ENCODE data around the gene F11R.
A peak's percentile ranks its signal among the peaks of the same experiment; 100 is the strongest.
"Not testable (repeated sequence)": the region's sequence is repeated elsewhere in the genome, so short reads cannot be mapped to it uniquely, and the experiment has no call there.

The F11R gene

DNA sequence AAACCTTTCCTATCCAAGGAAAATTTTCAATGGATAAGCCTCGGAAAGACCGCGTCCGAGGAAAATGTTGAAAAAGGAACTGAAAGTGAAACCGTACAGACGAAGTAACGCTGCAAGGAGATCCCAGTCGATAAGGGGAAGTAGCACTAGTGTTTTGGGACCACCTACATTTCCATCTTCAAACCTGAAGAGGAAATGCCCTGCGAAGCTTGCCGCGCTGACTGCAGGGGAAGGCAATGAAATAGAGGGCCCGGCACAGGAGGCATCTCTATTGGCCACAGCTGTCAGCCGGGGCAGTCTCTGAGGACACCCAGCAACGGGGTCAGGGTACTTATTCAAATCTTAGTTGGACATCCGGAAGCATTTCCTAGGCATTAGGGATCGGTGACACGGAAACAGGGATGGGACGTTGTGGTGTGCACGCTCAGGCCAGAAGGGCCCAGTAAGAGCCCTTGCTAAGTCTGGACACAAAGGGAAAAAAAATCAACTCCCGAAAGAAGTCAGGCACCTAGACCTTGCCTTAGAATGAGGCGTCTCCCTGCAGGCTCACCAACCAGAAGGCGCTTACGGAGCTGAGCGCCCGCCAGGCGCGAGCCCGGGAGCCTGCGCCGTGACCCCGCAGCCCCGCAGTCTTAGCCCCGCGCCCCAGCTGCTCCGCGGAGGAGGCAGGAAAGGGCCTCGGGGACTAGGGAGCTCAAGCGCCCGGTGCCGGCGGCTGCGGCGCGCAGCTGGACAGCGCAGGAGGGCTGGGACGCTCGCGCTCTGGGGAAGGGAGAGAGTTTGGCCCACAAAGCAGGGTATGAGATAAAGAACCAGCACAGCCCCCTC lies 24.2 kb upstream of the F11R start:
- peak in 1 of 4 experiments; percentile 24 for DNase-seq (ENCODE audit: low read depth in 4 of 4, low spot score in 1 of 4)

DNA sequence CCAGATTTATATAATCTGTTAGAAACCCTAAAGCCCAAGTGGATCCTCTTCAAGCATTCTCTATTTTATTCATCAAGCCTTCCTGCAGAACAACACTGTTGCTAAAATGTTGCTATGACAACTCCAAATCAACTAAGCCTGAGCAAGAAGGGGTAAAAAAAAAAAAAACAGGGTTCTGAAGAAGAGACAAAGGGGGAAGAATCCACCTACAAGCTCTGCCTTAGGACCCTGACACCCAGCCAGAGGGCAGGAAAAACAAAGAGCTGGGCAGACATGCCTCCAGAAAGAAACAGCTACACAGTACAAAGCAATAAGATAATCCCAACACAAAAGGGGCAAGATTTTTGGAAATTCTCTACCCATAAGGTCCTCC lies 23.6 kb upstream of the F11R start:
- no peak for DNase-seq (ENCODE audit: low read depth in 4 of 4, low spot score in 1 of 4)

DNA sequence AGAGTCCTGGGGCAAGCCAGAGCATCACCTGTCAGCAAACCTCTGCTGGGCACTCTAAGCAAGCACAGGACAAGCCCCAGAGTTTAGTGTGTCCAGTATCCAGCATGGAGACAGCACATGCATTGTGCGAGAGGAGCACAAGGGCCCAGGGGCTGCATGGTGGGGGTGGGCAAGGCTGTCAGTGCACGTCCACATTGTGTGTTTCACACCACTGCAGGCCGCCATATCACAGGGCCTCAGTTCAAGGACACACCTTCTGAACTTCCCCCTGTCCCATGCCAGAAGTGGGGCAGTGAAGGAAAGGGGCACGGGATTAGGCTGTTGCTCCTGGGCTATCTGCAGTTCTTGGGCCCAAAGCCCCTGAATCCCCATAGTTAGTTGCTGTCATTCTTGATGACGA lies 18.6 kb upstream of the F11R start:
- DNase-seq (ENCODE audit: low read depth in 4 of 4, low spot score in 1 of 4), result no peak

DNA sequence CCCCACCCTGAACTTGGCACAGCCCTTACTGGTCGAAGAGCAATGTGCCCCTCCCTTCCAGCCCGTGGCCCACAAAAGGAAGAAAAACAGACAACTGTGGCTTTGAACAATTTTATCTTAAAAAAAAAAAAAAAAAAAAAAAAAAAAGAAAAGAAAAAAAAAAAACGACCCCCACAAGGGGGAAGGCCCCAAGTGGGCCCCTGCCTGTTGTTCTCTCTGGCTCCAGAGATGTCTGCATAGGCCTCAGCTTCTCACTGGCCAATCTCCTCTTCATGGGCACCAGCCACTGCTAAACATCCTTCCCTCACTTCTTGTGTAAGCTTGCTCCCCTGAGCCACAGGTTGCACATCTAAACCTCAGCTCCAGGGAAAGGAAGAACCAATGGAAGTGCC lies 18.2 kb upstream of the F11R start:
- no peak for DNase-seq (ENCODE audit: low read depth in 4 of 4, low spot score in 1 of 4)

DNA sequence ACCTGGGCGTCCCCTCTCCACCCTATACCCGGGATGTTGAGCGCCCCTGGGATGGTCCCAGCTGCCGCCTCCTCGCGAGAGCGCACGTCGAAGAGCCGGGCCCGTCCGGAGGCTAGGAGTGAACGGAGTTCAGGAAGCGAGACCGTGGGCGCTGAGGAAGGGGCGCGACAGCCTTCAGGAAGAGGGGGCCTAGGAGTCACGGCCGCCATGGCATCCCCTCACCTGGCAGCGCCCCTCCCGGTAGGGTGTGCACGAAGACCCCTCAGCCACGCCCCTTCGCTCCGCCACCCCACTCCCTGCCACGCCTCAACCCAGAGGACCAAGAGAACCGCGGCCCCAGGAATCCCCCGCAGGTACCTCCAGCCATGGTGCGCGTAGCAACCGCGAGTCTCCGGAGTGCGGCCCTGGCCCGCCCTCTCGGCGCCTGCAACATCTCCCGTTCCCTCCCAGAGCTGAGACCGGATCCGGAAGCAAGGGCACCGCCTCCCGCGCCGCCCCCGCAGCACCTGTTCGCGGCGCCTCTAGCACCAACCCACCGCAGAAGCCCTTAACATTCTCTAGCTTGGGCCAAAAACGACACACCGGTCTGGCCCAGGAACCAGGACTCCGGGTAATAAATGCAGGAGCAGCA lies 17.7 kb upstream of the F11R start, which contains the start of gene TSTD1:
Gene TSTD1, minus strand, starts transcription at position 442 of the 631 bp plus-strand sequence. Its CDS starts 75 bp downstream, at position 367.
- DNase-seq (ENCODE audit: low read depth in 4 of 4, low spot score in 1 of 4), result peak; percentile 48 to 81 (median 72)

DNA sequence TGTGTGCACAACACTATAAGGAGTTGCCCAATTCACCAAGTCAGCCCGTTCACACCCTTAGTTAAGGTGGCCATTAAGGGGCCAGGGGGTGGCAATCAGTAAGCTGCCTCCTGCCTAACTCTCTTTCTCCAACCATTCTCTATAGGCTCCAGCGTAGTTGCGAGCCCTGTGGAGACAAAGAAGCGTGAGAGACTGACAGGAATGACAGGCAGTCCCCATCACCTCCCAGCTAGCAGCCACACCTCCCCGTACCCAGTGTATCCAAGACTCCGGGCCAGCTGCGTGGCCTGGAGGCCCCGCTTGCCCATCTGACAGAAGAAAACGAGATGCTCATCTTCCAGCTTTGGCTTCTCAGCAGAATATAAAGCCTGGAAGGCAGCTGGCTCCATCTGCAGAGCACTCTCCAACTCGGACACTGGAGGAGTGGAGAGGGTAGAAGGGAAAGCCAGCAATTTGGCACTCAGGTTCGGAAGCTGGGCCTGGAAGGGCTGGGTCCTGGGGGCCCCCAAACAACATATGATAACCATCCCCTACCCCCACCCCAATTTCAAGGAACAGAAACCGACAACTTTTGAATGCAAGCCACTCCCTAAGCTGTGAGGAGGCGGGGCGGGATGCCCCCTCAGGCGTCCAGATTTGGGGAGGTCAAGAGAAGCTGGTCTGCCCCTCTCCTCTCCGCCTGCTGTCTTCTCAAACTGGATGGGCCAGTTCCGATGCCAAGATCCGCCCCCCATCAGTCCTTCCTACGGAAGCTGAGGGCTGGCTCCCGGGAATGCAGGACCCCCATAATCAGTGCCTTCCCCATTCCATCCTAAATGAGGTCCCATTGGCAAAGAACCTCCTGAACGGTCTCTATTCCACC lies 16.9 kb upstream of the F11R start:
- DNase-seq (ENCODE audit: low read depth in 4 of 4, low spot score in 1 of 4), result no peak

DNA sequence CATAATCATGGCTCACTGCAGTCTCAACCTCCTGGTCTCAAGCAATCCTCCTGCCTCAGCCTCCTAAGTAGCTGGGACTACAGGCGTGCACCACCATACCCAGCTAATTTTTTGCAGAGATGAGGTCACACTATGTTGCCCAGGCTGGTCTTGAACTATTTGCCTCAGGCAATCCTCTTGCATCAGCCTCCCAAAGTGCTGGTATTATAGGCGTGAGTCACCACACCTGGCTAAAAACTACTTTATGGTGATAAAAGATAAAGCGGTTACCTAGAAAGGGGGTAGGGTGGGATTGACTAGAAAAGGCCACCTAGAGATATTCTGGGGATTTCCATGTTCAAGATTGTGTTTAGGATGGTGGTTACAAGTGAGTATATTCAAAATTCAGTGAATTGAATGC lies 12.8 kb upstream of the F11R start:
- no peak for DNase-seq (ENCODE audit: low read depth in 4 of 4, low spot score in 1 of 4)

DNA sequence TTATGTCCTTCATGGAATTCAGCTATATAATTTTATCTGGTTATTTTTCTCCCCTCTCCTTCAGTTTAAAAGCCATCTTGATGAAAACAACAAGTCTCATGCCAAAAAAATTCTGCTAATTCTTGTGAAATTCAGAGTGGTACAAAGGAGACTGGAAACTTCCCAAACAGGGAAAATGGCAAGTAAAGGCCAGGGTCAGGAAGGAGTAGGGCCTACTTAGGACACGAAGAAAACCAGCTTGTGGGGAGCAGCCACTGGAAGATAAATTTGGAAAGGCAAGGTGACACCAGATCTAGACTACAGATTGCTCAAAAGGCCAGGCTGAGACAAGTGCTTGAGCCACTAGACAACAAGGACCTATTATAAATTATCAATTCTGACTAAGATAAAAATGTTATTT lies 11.5 kb upstream of the F11R start:
- DNase-seq (ENCODE audit: low read depth in 4 of 4, low spot score in 1 of 4), result no peak

DNA sequence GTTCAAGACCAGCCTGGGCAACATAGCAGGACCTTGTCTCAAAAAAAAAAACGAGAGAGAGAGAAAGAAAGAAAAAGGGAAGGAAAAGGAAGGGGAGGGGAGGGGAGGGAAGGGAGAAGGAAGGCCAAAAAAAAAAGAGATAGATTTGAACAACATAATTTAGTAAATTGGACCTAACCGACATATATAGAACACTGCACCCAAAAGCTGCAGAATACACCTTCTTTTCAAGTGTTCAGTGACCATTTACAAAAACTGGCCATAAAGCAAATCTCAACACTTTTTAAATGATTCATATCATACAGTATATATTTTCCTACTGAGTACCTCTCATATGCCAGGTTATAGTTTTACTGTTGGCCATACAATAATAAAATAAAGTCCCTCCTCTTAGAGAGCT lies 10.9 kb upstream of the F11R start:
- no peak for DNase-seq (ENCODE audit: low read depth in 4 of 4, low spot score in 1 of 4)

DNA sequence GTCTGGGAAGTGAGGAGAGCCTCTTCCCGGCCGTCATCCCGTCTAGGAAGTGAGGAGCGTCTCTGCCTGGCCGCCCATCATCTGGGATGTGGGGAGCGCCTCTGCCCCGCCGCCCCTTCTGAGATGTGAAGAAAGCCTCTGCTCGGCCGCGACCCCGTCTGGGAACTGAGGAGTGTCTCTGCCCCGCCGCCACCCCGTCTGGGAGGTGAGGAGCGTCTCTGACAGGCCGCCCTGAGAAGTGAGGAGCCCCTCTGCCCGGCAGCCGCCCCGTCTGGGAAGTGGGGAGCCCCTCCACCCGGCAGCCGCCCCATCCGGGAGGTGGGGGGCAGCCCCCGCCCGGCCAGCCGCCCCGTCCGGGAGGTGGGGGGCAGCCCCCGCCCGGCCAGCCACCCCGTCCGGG lies 8.5 kb upstream of the F11R start:
- not testable (repeated sequence) for DNase-seq (ENCODE audit: low read depth in 4 of 4, low spot score in 1 of 4)

DNA sequence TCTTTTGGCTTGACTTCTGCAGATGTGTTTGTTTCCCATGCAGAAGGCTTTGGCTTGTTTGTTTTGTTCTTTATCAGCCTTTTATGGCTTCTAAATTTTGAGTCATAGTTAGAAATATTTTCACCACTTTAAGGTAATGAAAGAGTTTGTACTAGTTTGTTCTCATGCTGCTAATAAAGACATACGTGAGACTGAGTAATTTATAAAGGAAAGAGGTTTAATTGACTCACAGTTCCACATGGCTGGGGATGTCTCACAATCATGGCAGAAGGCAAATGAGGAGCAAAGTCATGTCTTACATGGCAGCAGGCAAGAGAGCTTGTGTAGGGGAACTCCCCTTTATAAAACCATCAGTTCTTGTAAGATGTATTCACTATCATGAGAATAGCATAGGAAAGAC lies 6.0 kb upstream of the F11R start:
- DNase-seq (ENCODE audit: low read depth in 4 of 4, low spot score in 1 of 4), result not testable (repeated sequence)

DNA sequence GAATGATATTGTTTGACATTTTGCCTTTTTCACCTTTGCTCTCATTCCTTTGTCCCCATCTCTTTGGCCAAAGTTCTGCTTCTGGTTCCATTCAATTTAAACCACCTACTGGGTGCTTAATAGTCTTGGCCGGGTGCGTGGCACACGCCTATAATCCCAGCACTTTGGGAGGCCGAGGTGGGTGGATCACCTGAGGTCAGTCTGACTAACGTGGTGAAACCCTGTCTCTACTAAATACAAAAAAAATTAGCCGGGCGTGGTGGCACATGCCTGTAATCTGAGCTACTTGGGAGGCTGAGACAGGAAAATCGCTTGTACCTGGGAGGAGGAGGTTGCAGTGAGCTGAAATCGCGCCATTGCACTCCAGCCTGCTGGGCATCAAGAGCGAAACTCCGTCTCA lies 1.5 kb upstream of the F11R start:
- not testable (repeated sequence) for DNase-seq (ENCODE audit: low read depth in 4 of 4, low spot score in 1 of 4)

DNA sequence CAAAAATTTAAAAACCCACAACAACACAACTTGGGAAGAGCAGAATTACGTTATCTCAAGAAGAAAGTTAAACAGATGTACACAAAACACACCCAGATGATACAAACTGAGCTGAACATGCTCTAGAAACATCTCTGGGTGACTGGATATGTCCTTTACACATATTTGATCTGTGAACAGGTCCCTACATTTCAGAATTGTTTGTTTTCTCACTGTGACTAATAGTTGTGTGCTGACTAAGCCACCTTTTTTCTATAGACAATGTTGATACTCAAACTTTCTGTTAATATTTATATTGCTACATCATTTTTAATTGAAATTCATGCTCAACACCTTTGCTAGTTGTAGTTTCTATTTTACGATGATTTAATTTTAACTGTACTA lies 1.0 kb upstream of the F11R start:
- DNase-seq (ENCODE audit: low read depth in 4 of 4, low spot score in 1 of 4), result no peak

DNA sequence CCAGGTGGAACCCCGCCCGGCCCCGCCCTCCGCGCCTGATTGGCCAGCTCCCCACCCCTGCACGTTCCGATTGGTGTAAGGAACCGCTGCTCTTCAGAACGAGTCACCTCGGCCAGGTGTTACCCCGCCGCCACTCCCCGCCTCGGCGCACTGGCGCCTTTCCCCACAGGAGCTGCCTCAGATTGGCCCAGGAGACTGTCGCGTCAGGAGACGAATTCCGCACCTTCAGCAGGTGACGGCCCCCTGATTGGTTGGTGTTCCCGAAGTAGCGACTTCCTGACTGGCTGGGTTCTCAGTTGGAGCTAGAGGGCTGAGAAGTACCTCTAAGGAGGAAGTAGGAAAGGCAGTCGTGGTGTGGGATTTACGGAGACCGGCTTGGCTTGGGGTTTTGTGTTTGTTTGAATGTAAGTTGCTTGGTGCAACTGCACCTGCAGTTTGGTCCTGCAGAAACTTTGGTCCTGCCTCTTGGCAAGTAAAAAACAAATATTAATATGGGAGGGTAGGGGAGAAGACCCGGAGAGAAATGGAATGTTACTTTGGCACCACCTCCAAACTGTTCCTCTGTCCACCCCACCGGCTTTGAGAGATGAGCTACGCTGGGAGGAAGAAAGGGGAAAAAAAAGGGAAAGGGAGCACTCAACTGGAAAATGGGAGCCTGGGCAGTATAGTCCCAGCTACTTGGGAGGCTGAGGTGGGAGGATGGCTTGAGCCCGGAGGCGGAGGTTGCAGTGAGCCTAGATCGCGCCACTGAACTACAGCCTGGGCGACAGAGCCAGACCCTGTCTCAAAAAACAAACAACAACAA lies 415 bp upstream of the F11R start:
- DNase-seq (ENCODE audit: low read depth in 4 of 4, low spot score in 1 of 4), result peak; percentile 63 to 77 (median 68)

DNA sequence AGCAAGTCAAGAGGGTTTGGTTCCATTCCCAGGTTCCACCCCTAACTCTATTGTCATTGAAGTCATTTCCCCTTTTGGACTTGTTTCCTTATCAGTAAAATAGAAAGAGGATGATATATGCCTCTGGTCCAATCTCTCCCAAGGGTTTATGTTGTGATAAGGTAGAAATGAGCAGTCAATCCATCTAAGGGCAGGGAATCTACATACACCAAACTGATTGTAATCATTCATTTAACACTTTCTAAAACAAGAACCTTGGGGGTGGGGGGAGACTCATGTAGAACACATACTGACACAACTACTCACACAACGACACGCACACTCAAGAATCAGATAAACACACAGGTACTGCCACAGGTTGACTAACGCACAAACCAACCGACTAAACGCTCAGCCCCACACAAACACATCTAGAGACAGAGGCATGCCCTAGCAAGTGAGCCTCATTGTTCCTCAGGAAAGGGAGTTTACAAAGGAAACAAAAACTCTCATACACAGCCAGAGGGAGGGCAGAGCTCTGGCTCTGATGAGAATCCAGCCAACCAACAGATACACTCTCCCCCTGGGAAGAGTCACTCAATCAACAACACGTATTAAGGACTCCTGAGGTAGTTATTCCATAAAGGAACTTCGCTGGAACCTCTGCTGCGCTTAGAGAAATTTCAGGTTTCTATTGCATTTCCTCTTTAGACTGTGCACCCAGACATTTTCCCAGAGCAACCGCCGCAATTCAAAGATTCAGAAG lies 1.0 kb downstream of the F11R start:
- DNase-seq (ENCODE audit: low read depth in 4 of 4, low spot score in 1 of 4), result no peak

DNA sequence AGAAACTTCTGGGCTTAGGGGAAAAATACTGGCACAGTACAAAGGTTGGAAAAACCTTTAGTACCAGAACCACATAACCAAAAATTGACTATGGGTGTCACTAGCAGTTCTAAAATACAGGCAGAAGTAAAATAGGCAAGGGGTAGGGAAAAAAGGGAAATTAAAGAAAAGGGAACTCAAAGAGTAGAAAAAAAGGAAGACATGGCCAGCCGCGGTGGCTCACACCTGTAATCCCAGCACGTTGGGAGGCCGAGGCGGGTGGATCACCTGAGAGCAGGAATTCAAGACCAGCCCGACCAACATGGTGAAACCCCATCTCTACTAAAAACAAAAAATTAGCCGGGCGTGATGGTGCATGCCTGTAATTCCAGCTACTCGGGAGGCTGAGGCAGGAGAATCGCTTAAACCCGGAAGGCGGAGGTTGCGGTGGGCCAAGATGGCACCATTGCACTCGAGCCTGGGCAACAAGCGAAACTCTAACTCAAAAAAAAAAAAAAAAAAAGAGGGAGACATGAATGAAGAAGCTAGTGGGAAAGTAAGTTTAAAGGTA lies 1.8 kb downstream of the F11R start:
- DNase-seq (ENCODE audit: low read depth in 4 of 4, low spot score in 1 of 4), result not testable (repeated sequence)

DNA sequence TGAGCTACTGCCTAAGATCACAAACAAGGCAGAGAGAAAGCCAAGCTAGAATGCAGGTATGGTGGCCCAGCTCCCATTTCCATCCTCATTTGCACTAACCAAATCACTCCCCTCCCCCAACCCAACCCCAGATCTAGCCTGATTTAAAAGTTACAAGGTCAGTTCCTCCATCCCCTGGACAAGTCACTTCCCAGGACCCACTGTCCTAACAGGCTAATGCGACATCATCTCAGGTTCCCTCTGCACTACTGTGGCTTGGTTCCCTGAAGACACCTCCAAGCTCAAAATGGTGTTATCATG lies 2.4 kb downstream of the F11R start:
- no peak for DNase-seq (ENCODE audit: low read depth in 4 of 4, low spot score in 1 of 4)

DNA sequence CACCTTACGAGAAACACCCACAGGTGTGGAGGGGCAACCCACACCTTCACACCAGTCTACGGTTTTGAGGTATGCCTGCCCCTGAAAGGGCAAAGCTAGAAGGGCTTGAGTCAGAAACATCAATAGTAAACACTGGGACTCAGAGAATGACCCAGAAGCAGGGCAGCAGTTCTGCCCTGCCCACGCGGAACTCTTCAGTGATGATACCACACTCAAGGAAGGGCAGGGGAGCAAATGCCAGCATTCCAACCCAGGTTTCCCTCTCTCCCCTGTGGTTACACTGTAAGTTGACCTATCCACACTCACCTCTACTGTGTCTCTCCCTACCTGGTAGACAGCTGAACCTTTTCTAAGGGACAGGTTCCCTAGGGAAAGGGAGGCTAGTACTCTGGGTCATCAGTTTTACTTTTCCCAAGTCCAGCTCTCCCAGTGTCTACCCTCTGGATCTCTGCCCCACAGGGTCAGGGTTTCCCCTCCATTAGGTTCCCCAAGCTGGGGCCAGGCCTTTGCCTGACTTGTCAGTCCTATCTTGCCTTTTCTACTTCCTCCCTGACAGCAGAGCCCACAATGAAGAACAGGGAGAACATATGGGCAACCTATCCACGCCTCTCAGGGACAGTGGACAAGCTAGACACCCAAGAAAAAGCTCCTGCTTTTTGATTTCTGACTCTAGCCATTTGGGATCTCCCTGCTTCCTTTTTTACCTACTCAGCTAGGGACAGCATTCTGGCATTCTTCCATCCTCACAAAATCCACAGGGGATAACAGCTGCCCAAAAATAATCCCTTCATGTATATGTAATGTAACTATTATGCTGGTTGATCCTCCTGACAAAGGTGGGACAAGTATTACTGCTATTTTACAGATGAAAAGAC lies 3.0 kb downstream of the F11R start:
- DNase-seq (ENCODE audit: low read depth in 4 of 4, low spot score in 1 of 4), result no peak

DNA sequence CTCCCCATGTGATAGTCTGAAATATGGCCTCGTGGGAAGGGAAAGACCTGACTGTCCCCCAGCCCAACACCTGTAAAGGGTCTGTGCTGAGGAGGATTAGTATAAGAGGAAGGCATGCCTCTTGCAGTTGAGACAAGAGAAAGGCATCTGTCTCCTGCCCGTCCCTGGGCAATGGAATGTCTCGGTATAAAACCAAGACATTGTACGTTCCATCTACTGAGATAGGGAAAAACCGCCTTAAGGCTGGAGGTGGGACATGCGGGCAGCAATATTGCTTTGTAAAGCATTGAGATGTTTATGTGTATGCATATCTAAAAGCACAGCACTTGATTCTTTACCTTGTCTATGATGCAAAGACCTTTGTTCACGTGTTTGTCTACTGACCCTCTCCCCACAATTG lies 3.8 kb downstream of the F11R start:
- DNase-seq (ENCODE audit: low read depth in 4 of 4, low spot score in 1 of 4), result not testable (repeated sequence)

Measured in stimulated activated CD4-positive, alpha-beta T cell treated with anti-CD3 and anti-CD28 coated beads, Interleukin-1b, Interleukin-23, amount 100 ng/mL, for 24 hours (primary cell).